Middle frontal gyrus (tissue), 1 donor: Measurements from ENCODE around the gene NAV2.

Experiments
- DNase-seq: peaks from one replicate; pipeline ENCODE4 v3.0.0-alpha.2; 2015; ENCODE audit warnings: low spot score; ENCODE audit errors: extremely low spot score

NAV2 gene

GRCh38 chr11:19712281-19713195 lies at the start of gene NAV2:
Gene NAV2, plus strand, starts transcription at chr11:19712837. Its CDS starts 859 bp downstream, at chr11:19713696.
- DNase-seq: peak; percentile 92

GRCh38 chr11:19663206-19663605 lies 49.4 kb upstream of the NAV2 start:
- DNase-seq: no peak

GRCh38 chr11:19664886-19665548 lies 47.6 kb upstream of the NAV2 start:
- DNase-seq: peak; percentile 72

- DNase-seq: no peak
These were observed 45.7 kb upstream of the NAV2 start for GRCh38 chr11:19666951-19667350.

- DNase-seq: no peak
These were observed 43.1 kb upstream of the NAV2 start for GRCh38 chr11:19669511-19669910.

GRCh38 chr11:19670030-19670791 lies 42.4 kb upstream of the NAV2 start:
- no peak for DNase-seq

- no peak for DNase-seq
These were observed 39.9 kb upstream of the NAV2 start for GRCh38 chr11:19672586-19673206.

- DNase-seq: peak; percentile 13
These were observed 38.5 kb upstream of the NAV2 start for GRCh38 chr11:19673924-19674729.

GRCh38 chr11:19674836-19675235 lies 37.8 kb upstream of the NAV2 start:
- no peak for DNase-seq

GRCh38 chr11:19675397-19675796 lies 37.2 kb upstream of the NAV2 start:
- no peak for DNase-seq

GRCh38 chr11:19676475-19677380 lies 35.9 kb upstream of the NAV2 start:
- DNase-seq: no peak

GRCh38 chr11:19677381-19678080 lies 35.1 kb upstream of the NAV2 start:
- DNase-seq: no peak

GRCh38 chr11:19679952-19680828 lies 32.4 kb upstream of the NAV2 start:
- DNase-seq: no peak

GRCh38 chr11:19680829-19681368 lies 31.7 kb upstream of the NAV2 start:
- DNase-seq: no peak

GRCh38 chr11:19683141-19683805 lies 29.4 kb upstream of the NAV2 start:
- DNase-seq: no peak

GRCh38 chr11:19683862-19684491 lies 28.7 kb upstream of the NAV2 start:
- DNase-seq: no peak

GRCh38 chr11:19686234-19686633 lies 26.4 kb upstream of the NAV2 start:
- no peak for DNase-seq
